CD4-positive, alpha-beta T cell treated with Interleukin-21 for 1 hour (primary cell): Measurements from ENCODE around the gene SLC5A10.
"Not testable (repeated sequence)": the region's sequence is repeated elsewhere in the genome, so short reads cannot be mapped to it uniquely, and the experiment has no call there.

Source experiments
- DNase-seq: peaks from one replicate; pipeline ENCODE4 v3.0.0-alpha.2; 2020

Gene SLC5A10

DNA sequence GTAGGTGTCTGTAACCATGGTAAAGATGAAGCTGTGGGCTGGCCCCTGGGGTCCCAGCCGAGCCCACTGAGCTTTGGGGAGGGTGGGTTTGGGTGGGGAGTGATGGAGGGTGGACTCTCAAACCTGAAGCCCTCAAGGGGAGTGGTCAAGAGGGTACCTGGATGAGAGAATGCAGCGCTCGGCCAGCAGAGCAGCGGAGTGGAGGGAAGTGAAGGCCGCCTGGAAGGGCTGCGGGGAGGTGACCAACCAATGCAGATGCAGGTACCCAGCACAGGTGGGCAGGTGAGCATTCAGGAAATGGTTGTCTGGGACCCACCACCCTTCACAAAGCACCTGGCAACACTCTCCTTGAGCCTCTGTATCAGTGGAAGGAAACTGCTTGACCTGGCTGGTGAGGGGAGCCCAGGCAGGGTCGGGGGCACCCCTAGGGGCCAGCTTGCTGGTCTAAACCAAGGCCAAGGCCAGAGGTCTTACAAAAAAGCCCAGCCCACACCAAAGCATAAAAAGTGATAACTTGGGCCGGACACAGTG, 3.4 kb upstream of the SLC5A10 start:
- no peak for DNase-seq

DNA sequence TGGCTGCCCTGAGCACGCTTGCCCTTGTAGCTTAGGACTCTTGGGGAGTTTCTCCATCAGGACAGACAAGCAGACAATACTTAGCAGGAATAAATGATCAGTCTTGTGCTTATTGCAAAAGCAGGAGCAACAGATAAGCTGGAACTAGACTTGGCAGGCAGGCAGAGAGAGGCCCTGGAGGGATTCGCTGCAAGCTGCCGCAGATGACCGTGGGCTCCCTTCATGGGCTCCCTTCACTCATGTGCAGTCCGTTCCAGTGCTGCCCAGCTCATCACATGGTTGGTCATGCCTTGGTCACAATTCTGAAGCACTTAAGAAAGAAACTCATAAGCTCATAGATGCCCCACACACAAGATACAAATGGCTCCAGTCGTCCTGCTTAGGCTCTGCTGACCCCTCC, 2.4 kb upstream of the SLC5A10 start:
- no peak for DNase-seq

DNA sequence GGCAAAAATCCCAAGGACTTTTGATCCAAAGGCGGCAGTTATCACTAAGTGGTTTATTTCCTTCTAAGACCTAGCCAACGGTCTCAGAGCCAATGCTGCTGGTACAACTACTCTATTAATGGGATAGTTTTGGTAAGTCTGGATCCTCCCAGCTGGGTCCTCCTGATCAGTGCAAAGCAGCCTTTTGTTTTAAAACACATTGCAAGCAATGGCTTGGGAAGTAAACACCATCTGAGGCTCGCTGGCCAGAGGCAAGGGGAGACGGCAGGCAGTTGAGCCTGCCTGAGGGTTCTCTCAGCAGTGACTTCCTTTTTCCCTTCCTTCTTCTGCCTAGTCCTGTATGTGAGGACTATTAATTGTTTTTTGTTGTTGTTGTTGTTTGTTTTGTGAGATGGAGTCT, 1.6 kb upstream of the SLC5A10 start:
- DNase-seq = no peak

DNA sequence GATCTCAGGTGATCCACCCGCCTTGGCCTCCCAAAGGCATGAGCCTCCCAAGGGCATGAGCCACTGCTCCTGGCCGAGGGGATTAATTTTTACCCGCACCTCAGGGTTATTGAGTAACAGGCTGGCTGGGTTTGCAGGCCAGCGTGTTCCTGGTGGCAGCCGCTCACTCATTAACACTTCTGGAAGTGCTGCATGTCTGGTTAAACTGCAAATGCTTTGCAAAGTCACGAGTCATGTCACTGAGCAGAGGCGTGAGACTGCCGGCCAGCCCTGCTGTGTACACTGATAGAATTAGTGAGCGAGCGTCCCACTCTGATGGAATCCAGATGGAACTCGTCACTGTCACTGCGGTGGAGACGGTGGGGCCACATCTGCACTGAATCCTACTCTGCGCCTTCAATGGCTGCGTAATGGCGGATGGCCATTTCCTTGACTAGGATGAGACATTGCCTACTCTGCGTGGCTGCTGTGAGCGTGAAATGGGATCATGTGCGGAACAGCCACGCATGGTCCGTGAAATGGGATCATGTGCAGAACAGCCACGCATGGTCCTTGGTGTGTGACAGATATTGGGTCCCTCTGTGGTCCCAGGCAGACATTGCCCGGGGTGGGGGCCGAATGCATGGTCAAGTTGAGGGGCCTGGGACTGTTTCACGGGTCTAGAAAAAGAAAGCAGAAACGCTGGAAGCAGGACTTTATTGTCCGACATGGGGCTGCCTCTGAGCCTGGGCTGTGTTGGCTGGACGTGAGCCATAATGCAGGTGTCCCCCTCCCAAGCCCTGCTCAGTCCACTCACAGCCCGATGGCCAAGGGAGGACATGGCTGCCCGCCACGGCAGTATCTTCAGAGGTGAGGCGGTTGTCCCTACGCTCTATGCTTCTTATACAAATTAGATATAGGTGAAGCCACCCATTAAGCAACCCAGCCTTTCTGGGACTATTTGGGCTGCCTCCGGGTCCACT, 740 bp upstream of the SLC5A10 start:
- DNase-seq = no peak

DNA sequence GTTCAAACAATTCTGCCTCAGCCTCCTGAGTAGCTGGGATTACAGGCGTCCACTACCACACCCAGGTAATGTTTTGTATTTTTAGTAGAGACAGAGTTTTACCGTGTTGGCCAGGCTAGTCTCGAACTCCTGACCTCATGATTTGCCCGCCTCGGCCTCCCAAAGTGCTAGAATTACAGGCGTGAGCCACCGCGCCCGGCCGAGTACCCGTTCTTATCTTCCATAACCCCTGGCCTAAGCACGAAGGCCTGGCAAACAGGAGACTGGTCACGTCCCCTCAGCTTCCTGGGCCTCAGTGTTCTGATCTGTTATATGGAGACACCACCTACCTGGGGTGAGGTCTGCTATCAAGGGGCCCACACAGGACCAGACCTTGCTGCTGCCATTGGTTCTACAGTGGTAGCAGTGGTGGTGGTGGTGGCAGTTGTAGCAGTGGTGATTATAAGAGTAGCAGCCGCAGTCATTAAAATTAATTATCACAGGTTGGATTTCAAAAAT, 1.3 kb downstream of the SLC5A10 start:
- no peak for DNase-seq

DNA sequence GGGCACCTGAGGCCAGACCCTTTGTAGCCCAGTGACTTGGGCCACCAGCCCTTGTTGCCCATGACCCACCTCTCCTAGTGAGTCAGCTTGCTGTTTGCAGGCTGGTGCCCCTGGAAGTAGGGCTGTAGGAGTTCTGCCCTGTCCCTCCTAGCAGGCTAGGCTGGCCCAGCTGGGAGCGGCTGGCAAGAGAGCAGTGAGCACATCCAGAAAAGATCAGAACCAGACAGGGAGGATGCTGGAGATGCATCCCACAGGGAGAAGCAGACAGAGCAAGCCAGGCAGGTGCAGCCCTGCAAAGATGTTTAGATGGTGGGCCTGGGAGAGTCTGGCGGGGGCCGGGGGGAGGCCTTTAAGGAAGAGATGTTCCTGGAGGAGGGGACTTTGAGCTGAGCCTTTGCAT, 2.4 kb downstream of the SLC5A10 start:
- no peak for DNase-seq

DNA sequence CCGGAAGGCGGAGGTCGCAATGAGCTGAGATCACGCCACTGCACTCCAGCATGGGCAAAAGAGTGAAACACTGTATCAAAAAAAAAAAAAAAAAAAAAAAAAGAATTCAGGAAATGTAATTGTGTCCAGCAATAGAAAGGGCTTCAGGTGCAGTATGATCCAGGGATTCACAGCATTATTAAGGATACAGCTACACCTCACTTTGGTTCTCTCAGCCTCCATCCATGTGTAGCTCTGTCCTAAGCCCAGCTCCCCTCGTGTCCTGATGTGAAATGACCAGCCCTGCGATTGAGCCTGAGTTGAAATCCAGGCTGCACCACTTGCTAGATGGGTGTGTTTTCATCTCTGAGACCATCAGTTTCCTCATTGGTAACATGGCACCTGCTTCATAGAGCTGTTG, 3.0 kb downstream of the SLC5A10 start:
- DNase-seq = no peak

DNA sequence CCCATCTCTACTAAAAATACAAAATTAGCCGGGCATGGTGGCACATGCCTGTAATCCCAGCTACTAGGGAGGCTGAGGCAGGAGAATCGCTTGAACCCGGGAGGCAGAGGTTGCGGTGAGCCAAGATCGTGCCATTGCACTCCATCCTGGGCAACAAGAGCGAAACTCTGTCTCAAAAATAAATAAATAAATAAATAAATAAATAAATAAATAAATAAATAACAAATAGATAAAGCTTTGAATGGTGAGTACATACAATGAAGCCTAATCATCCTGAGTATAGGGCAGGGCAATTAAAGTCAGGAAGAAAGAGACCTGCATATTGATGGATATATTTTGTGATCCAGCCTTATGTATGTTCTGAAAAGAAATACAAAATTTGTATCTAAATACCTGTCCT, 4.1 kb downstream of the SLC5A10 start:
- not testable (repeated sequence) for DNase-seq

DNA sequence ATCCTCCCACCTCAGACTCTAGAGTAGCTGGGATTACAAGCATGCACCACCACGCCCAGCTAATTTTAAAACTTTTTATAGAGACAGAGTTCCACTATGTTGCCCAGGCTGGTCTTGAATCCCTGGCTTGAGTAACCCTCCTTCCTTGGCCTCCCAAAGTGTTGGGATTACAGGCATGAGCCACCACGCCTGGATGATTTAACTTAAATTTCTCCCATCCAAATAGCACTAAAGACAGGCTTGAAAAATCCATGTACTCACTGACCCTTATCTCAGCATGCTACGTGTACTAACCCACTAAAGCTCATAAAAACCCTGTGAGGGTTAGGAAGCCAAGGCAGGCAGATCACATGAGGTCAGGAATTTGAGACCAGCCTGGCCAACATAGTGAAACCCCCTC, 4.6 kb downstream of the SLC5A10 start:
- DNase-seq = no peak

DNA sequence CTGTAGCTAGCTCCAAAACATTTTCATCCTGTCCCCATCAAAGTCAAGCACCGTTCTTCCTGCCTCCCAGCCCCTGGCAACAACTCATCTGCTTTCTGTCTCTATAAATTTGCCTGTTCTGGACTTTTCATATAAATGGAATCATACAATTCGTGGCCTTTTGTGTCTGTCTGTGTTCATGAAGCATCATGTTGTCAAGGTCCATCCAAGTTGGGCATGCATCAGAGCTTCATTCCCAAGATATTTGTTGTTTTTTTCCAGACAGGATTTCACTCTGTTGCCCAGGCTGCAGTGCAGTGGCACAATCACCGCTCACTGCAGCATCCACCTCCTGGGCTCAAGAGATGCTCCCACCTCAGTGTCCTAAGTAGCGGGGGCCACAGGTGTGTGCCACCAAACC, 5.9 kb downstream of the SLC5A10 start:
- no peak for DNase-seq

DNA sequence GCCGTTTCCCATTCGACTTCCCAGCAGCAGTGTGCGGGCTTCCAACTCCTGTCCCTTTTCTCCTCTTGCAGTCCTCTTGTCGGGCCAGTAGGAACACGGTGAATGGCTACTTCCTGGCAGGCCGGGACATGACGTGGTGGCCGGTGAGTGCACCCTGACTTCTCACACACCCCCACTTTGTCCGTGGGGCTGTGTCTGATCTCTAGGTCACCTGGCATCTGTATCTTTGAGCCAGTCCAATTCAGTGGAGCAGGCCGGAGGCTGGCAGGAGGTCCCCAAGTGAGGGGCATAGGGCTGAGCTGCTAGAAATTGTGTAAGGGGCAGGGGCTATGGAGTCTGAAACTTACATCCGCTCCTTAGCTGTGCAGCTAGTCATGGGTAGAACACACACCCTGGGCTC, 6.6 kb downstream of the SLC5A10 start:
- DNase-seq = no peak

DNA sequence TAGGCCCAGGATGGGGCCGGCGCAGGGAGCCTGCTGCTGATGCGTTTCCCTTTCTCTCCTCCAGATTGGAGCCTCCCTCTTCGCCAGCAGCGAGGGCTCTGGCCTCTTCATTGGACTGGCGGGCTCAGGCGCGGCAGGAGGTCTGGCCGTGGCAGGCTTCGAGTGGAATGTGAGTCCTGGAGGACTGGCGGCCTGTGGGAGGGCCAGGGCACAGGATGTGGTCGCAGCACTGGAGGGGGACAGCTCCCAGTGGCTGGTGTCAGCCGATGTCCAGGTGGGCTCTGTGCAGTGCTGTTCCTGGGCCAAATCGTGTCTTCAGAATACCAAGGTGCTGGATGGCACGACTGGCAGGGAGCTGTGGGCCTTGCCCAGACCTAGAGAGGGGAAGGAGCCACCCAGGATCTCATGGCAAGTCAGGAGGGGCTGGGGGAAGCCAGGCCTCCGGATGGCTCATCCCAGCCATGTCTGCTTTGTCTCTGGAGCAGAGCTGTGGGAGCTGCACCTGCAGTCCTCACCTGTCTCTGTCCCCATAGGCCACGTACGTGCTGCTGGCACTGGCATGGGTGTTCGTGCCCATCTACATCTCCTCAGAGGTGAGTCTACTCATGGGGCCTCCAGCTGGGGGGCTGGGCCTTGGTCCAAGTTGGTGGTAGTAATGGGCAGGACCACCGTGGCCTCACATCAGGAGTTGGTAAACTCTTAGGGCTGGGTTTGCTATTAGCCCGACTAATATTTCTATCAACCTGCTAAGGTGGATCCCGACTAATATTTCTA, 7.3 kb downstream of the SLC5A10 start:
- no peak for DNase-seq

DNA sequence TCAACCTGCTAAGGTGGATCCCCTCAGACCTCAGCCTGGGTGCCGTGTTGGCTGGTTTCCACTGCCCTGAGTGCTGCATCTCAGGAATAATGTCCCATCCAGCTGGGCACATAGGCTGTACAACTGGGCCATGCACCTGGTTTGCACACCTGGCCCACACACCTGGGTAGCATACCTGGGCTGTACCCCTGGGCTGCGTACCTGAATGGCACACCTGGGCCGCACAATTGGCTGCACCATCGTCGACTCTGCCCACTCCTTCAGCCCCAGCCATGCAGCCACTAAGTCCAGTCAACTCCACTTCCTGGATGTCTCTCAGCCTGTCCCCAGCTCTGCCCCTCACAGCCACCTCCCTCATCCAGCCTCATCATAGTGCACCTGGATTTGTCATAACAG, 7.9 kb downstream of the SLC5A10 start:
- no peak for DNase-seq

DNA sequence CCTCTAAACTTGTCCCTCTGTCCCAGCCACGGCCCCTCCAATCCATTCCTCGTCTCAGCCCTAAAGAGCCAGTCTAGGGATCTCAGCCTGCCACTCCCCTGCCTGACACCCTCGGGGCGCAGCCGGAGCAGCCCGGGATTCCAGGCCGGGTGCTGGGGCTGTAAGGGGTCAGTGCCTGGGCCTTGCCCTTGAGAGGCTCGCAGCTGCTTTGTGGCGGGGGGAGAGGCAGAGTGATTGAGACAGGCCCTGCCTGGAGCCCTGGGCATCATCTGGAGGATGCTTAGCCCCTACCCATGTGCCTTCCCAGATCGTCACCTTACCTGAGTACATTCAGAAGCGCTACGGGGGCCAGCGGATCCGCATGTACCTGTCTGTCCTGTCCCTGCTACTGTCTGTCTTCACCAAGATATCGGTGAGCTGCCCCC, 8.3 kb downstream of the SLC5A10 start:
- no peak for DNase-seq

DNA sequence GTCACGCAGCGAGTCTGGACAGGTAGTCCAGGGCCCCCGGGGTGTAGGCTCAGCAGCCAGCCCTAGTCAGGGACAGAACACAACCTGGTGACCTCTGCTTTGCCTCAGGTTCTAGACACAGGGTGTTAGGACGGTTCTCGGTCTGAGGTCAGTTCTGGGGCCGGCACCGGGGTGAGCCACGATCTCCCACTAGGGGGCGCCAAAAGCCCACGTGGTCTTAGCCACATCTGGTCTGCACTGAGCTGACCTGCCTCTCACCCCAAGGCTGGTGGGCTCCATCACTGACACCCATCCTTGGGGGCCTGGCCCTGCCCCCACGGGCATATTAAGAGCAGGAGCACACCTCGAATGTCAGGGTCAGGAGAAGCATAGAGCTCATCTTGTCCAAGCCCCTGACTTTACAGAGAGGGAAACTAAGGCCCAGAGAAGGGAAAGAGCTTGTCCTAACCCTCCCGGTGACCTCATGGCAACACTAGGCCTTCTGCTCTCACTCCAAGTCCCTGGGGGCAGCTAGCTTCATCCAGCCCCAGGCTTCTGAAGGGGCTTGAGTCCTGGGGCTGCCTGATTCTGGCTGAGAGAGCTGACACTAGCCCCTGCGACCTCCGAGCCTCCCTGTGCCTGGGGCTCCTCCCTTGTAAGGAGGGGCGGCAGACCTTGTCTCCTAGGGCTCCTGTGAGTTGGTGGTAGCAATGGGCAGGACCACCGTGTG, 9.0 kb downstream of the SLC5A10 start:
- DNase-seq = peak; percentile 73

DNA sequence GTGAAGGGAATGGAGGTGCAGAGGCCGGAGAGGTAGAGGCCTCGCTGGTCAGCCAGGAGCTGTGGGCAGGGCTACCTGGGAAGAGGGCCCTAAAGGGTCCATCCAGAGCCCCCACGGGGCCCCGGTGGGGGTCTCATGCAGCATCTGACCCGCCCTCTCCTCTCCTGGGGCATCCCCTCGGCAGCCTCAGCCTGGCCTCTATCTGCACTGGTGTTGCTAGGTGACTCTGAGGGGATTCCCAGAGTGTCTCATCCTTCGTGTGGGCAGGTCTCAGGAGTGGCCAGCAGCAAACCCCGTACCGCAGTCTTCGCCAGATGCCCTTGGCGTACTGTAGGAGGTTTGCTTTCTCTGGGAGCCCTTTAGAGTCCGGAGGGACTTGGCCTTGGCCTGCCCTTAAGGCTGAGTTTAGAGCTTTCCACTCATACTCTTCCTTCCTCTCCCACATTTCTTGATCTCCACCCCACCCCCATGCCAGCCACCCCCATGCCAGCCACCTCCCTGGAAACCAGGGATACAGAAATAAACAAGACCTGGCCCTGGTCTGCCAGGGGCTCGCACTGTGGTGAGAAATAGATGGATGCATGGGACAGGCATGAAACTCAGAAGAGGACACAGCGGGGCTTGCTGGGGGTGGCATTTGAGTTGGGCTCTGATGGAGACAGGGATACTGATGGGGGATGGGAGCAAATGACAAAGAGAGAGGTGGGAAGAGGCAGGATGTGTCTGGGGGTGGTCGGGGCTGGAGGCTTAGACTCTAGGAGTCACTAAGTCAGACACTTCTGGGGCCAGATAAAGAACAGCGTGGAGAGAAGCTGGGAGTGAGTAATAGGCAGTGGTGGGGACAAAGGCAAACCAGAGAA, 9.9 kb downstream of the SLC5A10 start:
- DNase-seq = peak; percentile 6

DNA sequence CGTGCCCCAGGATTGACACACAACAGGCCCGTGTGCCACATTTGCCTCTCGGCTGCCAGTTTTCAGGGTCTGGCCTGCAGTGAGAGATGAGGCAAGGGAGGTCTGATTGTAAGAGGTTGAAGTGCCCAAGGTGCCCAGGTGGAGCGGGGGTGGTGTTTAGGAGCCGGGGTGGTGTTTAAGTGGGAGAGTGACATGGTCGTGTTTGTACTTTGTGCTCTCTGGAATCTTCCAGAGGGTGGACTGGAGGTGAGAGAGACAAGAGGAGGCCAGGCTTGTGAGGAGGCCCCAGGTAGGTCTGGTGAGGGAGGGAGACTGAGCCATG, 10.5 kb downstream of the SLC5A10 start:
- no peak for DNase-seq

DNA sequence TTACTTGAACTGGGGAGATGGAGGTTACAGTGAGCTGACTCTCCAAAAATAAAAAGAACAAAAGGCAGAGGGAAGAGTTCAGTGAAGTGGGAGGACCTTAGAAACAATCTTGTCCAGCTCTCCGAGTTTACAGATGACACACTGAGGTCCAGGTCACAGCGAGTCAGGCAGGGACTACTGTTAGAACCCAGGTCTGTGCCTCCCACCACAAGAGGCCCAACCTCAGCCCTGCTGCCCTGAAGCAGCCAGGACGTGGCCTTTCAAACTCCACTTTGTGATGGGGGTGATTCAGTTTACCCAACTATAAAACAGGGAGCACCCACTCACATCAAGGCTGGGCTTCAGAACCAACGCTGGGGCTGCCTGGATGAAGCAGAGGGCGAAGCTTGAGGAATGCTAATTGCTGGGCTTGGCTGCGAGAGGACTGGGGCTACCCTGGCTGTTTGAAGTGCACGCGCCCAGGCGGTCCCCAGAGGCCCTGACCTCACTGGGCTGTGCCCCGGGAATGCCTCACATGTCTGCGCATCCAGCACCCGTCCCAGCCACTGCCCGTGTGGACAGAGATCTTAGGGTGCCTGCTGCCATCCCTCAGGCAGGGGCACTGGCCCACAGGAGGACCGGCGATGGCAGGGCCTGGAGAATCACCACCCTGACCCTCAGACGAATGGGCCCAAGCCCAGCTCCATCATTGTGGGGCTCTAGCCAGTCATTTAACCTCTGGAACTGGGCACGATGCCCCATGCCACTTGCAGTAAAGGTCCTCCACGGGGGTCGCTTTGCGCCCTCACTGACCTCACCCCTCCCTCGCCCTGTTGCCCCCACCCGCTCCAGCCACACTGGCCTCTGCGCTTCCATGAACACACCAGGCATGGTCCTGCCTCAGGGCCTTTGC, 11.4 kb downstream of the SLC5A10 start:
- DNase-seq = no peak

DNA sequence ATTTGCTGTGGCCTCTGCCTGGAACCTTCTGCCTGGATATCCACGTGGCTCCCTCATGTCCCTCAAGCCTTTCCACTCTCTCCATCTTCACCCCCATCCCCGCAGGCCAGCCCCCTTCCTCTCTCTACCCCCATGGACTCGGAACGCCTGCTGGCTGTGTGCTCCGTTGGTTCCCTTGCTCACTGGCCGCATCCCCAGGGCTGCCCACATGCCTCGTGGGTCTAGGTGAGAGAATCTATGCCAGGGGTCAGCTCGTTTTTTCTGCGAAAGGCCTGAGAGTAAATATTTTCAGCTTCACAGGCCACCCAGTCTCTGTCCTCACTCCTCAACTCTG, 12.0 kb downstream of the SLC5A10 start:
- DNase-seq = no peak

DNA sequence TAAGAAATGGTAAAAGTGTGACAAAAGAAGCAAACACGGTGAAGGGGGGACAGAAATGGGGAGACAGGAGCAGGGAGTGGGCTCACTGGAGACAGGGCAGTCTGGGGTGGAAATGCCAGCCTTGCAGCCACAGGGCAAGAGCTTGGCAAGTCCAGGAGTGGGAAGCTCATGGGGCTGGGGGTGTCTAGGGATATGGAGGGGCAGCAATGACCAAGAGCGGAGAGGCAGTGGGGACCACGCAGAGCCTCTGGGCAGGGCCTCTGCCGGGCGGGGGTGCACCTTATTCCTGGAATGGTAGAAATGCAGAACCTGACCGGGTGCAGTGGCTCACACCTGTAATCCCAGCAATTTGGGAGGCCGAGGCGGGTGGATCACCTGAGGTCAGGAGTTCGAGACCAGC, 12.6 kb downstream of the SLC5A10 start:
- DNase-seq = no peak

DNA sequence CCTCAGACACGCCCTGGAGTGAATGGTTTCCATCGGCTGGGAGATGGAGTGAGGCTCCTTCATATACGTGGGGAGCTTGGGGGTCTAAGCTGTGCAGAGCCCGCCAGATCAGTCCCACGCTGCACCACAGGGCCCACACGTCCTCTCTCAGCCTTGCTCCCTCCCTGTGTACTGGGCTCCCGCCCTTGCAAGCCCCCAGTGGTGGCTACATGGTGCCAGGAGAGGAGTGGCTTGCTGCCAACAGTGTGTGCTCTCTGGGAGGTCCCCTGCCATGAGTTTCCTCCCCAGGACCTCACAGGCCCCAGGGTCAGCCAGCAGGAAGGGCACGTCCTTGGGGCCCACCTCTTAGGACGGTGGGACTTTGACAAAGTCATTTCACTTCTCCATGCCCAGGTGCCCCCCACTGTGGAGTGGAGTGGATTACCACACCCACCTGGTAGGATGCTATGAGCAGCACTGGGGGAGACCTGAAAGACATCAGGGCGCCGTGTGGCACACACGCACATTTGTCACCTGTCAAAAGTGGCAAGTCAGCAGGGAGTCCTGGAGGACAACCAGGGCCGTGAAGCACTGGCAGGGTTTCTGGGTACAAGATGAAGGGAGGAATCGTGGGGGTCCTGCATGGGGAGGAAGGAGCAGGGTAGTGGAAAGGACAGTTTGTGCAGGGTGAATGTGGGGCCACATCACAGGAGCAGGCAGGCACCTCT, 13.7 kb downstream of the SLC5A10 start:
- no peak for DNase-seq
